Suprapubic skin (tissue), 4 donors: ENCODE results near the gene VILL. TPM values are rescaled to one million over a fixed set of nuclear protein-coding genes. Genes with fewer than 3 reads are reported as not detected.

Experiments
- DNase-seq, 2 donors: peaks; one replicate each; pipeline ENCODE4 v3.0.0-alpha.2; 2019; ENCODE audit warnings: low spot score in 2 of 2
- H3K27ac ChIP-seq: fragments of 200-600 bp; sonication (generic); one replicate; pipeline ENCODE4 v1.5.1; 2019
- H3K27me3 ChIP-seq: fragments of 200-600 bp; sonication (generic); one replicate; pipeline ENCODE4 v1.5.1; 2019
- H3K36me3 ChIP-seq: fragments of 200-600 bp; sonication (generic); one replicate; pipeline ENCODE4 v1.5.1; 2019
- H3K4me1 ChIP-seq: fragments of 200-600 bp; sonication (generic); one replicate; pipeline ENCODE4 v1.5.1; 2019
- H3K4me3 ChIP-seq: fragments of 200-600 bp; sonication (generic); one replicate; pipeline ENCODE4 v1.5.1; 2019; ENCODE audit warnings: mild to moderate bottlenecking
- H3K9me3 ChIP-seq: fragments of 200-600 bp; sonication (generic); one replicate; pipeline ENCODE4 v1.5.1; 2019
- EP300 ChIP-seq: sonication (generic); formaldehyde crosslinking; IDR thresholded peaks from one replicate; pipeline ENCODE4 v1.6.1; 2017; ENCODE audit warnings: antibody characterized with exemption
- POLR2A ChIP-seq, 2 donors: fragments of 450-650 bp; IDR thresholded peaks; one replicate each; pipeline ENCODE4 v1.6.1; 2017; ENCODE audit warnings: antibody characterized with exemption in 2 of 2, mild to moderate bottlenecking in 2 of 2, moderate library complexity in 2 of 2
- POLR2AphosphoS5 ChIP-seq, 3 donors: sonication (generic); formaldehyde crosslinking; IDR thresholded peaks; one replicate each; pipeline ENCODE4 v1.6.1; 2017; ENCODE audit warnings: antibody characterized with exemption in 3 of 3
- WGBS: methylation state at CpG from one replicate; pipeline ENCODE4 v1.1.5; 2018; 5-methylcytosine and 5-hydroxymethylcytosine counted together
- total RNA-seq, 4 donors: library from RNA; depleted of rRNA; stranded (reverse); fragments of >200 nt; gene quantifications; one replicate each; pipeline ENCODE4 v1.1.0, GENCODE V29; 2016
- TF ChIP-seq, protein P1 (sequence below), 2 donors: fragments of 200-600 bp in 1 of 2; fragments of 450-650 bp in 1 of 2; sonication (generic) in 1 of 2; IDR thresholded peaks; one replicate each; pipeline ENCODE4 v1.5.1; 2016 to 2019; ENCODE audit warnings: antibody characterized with exemption in 2 of 2, mild to moderate bottlenecking in 1 of 2, moderate library complexity in 1 of 2

Gene VILL
- total RNA-seq, 4 donors from 2014 or later = 13.2 to 16.7 (median 15.0) TPM

DNA sequence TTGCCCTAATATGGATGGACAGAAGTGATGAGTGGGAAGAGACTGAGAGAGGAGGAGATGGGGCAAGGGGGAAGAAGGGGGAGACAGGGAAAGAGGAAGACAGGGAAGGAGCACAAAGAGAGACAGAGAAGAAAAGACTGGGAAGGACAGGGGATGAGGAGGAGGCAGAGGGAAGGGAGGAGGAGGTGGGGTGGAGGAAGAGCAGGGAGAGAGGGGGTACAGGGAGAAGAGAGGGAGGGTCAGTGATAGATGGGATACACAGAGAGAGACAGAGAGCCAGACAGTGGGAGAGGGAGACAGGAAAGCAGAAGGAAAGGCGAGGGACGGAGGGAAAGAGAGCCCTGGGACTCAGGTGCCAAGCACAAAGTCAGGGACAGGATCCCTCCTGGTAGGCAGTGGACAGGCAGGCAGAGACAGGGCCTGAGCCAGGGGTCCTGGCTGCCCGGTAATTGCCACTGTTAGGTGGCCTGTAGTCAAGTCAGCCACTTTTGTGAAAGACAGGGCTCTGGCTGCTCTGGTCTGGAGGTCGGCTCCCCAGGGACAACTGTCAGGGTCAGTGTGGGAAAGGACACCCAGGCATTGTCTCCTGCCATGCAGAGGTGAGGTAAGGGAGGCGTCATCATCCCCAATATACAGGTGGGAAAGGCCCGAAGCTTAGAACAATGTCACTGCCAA lies 9.8 kb downstream of the VILL start:
- Histone ChIP-seq H3K4me1 (peaks cover 43% of the 10 kb centered on the region), H3K36me3 (peaks cover 25% of the 10 kb centered on the region), H3K27me3 (no peaks in the 10 kb centered on the region), H3K9me3 (no peaks in the 10 kb centered on the region), H3K4me3 (no peak overlapping the region), H3K27ac (no peak overlapping the region)
- peak in 1 of 2 donors; percentile 50 for DNase-seq
- WGBS = 92% methylated on average over 6 of the region's 6 CpGs
- TF ChIP-seq, protein P1, sequence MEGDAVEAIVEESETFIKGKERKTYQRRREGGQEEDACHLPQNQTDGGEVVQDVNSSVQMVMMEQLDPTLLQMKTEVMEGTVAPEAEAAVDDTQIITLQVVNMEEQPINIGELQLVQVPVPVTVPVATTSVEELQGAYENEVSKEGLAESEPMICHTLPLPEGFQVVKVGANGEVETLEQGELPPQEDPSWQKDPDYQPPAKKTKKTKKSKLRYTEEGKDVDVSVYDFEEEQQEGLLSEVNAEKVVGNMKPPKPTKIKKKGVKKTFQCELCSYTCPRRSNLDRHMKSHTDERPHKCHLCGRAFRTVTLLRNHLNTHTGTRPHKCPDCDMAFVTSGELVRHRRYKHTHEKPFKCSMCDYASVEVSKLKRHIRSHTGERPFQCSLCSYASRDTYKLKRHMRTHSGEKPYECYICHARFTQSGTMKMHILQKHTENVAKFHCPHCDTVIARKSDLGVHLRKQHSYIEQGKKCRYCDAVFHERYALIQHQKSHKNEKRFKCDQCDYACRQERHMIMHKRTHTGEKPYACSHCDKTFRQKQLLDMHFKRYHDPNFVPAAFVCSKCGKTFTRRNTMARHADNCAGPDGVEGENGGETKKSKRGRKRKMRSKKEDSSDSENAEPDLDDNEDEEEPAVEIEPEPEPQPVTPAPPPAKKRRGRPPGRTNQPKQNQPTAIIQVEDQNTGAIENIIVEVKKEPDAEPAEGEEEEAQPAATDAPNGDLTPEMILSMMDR (IDR thresholded peaks at IDR 0.05) = no peak
- TF ChIP-seq POLR2AphosphoS5 (IDR thresholded peaks at IDR 0.05) (no peak), EP300 (no peak), POLR2A (IDR thresholded peaks at IDR 0.05) (no peak)

DNA sequence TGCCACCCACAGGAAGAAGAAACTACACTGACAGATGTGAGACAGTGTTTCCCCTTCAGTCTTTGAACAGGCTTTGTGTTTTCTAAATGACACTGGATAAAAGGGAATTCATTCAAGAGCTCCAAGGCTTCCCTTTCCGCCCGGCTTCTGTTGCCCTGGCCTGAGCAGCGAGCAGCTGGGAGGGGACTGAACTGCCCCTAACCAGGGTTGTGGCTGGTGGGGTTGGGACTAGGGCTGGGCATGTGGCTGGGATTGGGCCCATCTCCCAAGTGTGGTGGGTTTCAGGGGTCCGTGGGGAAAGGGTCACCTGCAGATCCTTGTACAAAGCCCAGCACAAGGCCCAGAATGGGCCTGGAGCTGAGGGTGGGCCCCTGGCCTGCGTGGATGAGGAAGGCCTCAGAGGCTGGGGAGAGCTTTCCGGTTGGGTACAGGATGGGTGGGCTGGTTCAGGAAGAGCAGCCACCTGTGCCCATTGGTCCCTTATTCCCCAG lies 10.4 kb downstream of the VILL start:
- Histone ChIP-seq H3K9me3 (no peaks in the 10 kb centered on the region), H3K36me3 (peaks cover 24% of the 10 kb centered on the region), H3K27ac (no peak overlapping the region), H3K27me3 (no peaks in the 10 kb centered on the region), H3K4me1 (peaks cover 48% of the 10 kb centered on the region), H3K4me3 (no peak overlapping the region)
- WGBS = 84% methylated on average over 4 of the region's 6 CpGs
- no peak for DNase-seq
- TF ChIP-seq, protein P1 (IDR thresholded peaks at IDR 0.05) = no peak
- TF ChIP-seq EP300 = no peak
- no peak for TF ChIP-seq POLR2A (IDR thresholded peaks at IDR 0.05)
- no peak for TF ChIP-seq POLR2AphosphoS5 (IDR thresholded peaks at IDR 0.05)

DNA sequence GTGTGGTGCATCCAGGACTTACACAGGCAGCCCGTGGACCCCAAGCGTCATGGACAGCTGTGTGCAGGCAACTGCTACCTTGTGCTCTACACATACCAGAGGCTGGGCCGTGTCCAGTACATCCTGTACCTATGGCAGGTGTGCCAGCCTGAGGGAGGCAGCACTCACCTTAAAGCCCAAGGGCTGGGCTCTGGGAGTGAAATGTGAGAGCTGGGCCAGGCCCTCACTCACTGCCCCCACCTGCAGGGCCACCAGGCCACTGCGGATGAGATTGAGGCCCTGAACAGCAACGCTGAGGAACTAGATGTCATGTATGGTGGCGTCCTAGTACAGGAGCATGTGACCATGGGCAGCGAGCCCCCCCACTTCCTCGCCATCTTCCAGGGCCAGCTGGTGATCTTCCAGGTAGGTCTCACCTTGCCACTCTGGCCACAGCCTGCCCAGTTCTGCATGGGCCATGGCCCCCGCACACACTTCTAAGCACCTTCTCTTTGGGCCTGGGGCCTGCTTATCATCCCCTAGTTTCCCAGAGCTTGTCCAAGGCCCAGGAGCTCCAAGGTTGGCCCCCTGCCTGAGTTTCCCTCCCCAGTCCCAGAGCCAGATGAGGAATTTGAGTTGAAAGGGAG lies 11.0 kb downstream of the VILL start:
- no peak for TF ChIP-seq POLR2AphosphoS5 (IDR thresholded peaks at IDR 0.05)
- TF ChIP-seq, protein P1 (IDR thresholded peaks at IDR 0.05) = peak in 1 of 2 donors; percentile 13
- Histone ChIP-seq H3K4me1 (peaks cover 48% of the 10 kb centered on the region), H3K27ac (no peak overlapping the region), H3K27me3 (no peaks in the 10 kb centered on the region), H3K36me3 (peaks cover 29% of the 10 kb centered on the region), H3K9me3 (no peaks in the 10 kb centered on the region), H3K4me3 (no peak overlapping the region)
- DNase-seq = peak in 1 of 2 donors; percentile 59
- WGBS = 93% methylated on average over 6 of the region's 9 CpGs

DNA sequence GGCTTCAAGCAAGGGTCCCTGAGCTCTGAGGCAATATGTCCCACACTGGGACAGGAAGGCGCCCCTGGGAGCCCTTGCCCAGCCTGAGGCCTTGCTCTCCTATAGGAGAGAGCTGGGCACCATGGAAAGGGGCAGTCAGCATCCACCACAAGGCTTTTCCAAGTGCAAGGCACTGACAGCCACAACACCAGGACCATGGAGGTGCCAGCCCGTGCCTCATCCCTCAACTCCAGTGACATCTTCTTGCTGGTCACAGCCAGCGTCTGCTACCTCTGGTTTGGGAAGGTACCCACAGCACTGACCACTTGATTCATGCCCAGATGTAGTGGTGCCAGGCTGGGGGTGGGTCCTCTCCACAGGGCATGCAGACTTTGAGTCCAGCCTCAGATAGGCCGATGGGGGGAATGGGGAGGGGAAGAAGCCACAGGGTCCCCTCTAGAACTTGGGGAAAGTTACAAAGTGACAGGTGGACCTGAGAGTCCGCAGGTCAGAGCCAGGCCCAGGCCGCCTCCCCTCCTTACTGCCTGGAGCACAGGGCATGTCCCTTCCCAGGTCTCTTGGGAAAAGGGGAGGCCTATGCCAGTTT lies 11.8 kb downstream of the VILL start:
- peak in 1 of 2 donors; percentile 58 for DNase-seq
- H3K27ac ChIP-seq = no peak overlapping the region
- peaks cover 46% of the 10 kb centered on the region for H3K4me1 ChIP-seq
- H3K36me3 ChIP-seq = peaks cover 37% of the 10 kb centered on the region
- no peaks in the 10 kb centered on the region for H3K9me3 ChIP-seq
- TF ChIP-seq POLR2AphosphoS5 (IDR thresholded peaks at IDR 0.05) (no peak), EP300 (no peak), POLR2A (IDR thresholded peaks at IDR 0.05) (no peak)
- TF ChIP-seq, protein P1 (IDR thresholded peaks at IDR 0.05) = no peak
- H3K4me3 ChIP-seq = no peak overlapping the region
- WGBS = 95% methylated on average over 3 of the region's 6 CpGs
- H3K27me3 ChIP-seq = no peaks in the 10 kb centered on the region

DNA sequence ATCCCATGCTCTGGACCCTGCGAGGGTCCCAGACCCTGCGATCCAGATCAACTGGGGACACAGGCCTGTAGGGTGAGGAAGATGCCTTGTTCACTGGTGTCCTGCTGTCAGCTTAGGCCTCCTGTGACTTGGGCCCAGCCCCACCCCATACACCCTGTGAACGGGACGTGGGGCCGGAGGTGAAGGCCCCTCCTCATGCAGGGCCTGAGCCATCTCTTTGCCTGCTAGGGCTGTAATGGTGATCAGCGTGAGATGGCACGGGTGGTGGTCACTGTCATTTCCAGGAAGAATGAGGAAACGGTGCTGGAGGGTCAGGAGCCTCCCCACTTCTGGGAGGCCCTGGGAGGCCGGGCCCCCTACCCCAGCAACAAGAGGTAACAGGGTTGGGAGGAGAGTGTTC lies 12.4 kb downstream of the VILL start:
- H3K27ac ChIP-seq = no peak overlapping the region
- 94% methylated on average over 9 of the region's 9 CpGs for WGBS
- TF ChIP-seq POLR2AphosphoS5 (IDR thresholded peaks at IDR 0.05) (no peak), POLR2A (IDR thresholded peaks at IDR 0.05) (no peak), EP300 (no peak)
- TF ChIP-seq, protein P1 (IDR thresholded peaks at IDR 0.05) = no peak
- H3K4me3 ChIP-seq = no peak overlapping the region
- no peaks in the 10 kb centered on the region for H3K27me3 ChIP-seq
- peaks cover 40% of the 10 kb centered on the region for H3K4me1 ChIP-seq
- H3K36me3 ChIP-seq = peaks cover 43% of the 10 kb centered on the region
- DNase-seq = peak in 1 of 2 donors; percentile 67
- no peaks in the 10 kb centered on the region for H3K9me3 ChIP-seq
